Body of pancreas (tissue), 4 donors: Measurements from ENCODE around the gene RNPEPL1. TPM values are rescaled to one million over a fixed set of nuclear protein-coding genes. Genes with fewer than 3 reads are reported as not detected.

Experiments used
- ATAC-seq: fragments of 150-250 bp; one replicate; pipeline ENCODE4 v1.9.1; 2016
- DNase-seq, 4 donors: peaks; one replicate each; pipeline ENCODE4 v3.0.0-alpha.2; 2019
- H3K27ac ChIP-seq, 4 donors: fragments of 200-600 bp; sonication (generic); 1 replicate in 3 of 4; 2 replicates in 1 of 4; pipeline versions ENCODE4 v1.5.1 to v1.6.1; 2016 to 2019; ENCODE audit warnings: mild to moderate bottlenecking in 1 of 4, mixed read lengths in 1 of 4, moderate library complexity in 1 of 4
- H3K27me3 ChIP-seq, 2 donors: fragments of 200-600 bp; sonication (generic); one replicate each; pipeline ENCODE4 v1.6.0; 2016; ENCODE audit warnings: mild to moderate bottlenecking in 1 of 2
- H3K36me3 ChIP-seq, 2 donors: fragments of 200-600 bp; sonication (generic); replicated peaks in 1 of 2; 2 replicates each; pipeline ENCODE4 v1.5.1; 2016; ENCODE audit warnings: low read depth in 2 of 2; ENCODE audit not compliant: insufficient read depth in 1 of 2
- H3K4me1 ChIP-seq: fragments of 200-600 bp; sonication (generic); one replicate; pipeline ENCODE4 v1.6.0; 2016
- H3K4me3 ChIP-seq, 2 donors: fragments of 200-600 bp; sonication (generic); 1 replicate in 1 of 2; 2 replicates in 1 of 2; pipeline ENCODE4 v1.5.1; 2016 to 2019
- H3K9me3 ChIP-seq, 3 donors: fragments of 200-600 bp; sonication (generic); 1 replicate in 2 of 3; 2 replicates in 1 of 3; pipeline ENCODE4 v1.5.1; 2016
- POLR2A ChIP-seq, 3 donors: fragments of 450-650 bp; IDR thresholded peaks; one replicate each; pipeline ENCODE4 v1.6.1; 2016; ENCODE audit warnings: antibody characterized with exemption in 3 of 3, mild to moderate bottlenecking in 2 of 3
- WGBS, 2 donors: methylation state at CpG; one replicate each; pipeline ENCODE4 v1.1.5; 2017; 5-methylcytosine and 5-hydroxymethylcytosine counted together
- intact Hi-C: fragments of 100-400 bp; cut with DNase I; formaldehyde crosslinking; loops from one replicate; pipeline ENCODE4 v1.15.1; 2023
- total RNA-seq, 2 donors: library from RNA; depleted of rRNA; stranded (reverse); fragments of >200 nt; gene quantifications; one replicate each; pipeline ENCODE4 v1.1.0, GENCODE V29; 2016
- TF ChIP-seq, protein P1 (sequence below), 7 experiments: fragments of 450-650 bp in 4 of 7; fragments of 200-600 bp in 3 of 7; sonication (generic) in 3 of 7; IDR thresholded peaks; one replicate each; pipeline ENCODE4 v1.5.1; 2016 to 2019; ENCODE audit warnings: antibody characterized with exemption in 7 of 7

Gene RNPEPL1
- total RNA-seq, 2 donors from 2014 or later = 63.3 to 162 TPM

DNA sequence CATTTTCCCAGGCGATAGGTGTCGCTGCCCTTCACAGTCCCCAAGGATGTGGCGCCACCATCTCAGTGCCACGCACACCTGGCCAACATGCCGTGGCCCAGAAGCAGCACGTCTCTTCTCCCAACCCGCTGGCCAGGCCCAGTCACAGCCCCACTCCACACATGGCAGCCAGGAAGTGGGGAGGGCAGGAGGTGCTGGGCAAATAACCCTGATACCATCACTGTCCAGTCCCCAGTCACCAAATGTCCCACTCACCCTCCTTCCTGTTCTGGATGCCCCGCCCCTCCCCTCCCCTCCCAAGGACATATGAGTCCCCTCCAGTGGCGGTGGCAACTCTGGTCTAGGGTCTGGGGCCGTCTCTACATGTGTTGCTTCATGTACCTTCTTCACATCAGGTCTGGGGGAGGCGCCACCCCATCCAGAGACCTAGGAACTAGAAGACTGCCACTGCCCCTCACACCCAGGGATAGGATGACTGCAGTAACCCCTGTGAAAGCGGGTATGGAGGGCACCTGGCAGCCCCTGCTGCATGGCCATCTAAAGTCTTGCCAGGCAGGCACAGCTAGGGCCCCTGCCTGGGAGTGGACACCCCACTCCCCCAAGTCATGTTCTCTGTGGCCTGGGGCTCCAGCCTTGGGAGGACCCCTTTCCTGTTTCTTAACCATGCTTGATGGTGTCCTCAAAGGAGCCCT lies 10.9 kb downstream of the RNPEPL1 start:
- TF ChIP-seq, protein P1, sequence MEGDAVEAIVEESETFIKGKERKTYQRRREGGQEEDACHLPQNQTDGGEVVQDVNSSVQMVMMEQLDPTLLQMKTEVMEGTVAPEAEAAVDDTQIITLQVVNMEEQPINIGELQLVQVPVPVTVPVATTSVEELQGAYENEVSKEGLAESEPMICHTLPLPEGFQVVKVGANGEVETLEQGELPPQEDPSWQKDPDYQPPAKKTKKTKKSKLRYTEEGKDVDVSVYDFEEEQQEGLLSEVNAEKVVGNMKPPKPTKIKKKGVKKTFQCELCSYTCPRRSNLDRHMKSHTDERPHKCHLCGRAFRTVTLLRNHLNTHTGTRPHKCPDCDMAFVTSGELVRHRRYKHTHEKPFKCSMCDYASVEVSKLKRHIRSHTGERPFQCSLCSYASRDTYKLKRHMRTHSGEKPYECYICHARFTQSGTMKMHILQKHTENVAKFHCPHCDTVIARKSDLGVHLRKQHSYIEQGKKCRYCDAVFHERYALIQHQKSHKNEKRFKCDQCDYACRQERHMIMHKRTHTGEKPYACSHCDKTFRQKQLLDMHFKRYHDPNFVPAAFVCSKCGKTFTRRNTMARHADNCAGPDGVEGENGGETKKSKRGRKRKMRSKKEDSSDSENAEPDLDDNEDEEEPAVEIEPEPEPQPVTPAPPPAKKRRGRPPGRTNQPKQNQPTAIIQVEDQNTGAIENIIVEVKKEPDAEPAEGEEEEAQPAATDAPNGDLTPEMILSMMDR (IDR thresholded peaks at IDR 0.05) = no peak
- no peak for TF ChIP-seq POLR2A (IDR thresholded peaks at IDR 0.05)
- Histone ChIP-seq H3K4me1 (peaks cover 30% of the 10 kb centered on the region), H3K4me3 (no peak overlapping the region), H3K27ac (peak overlapping the region; percentile 45 to 83 (median 72)), H3K9me3 (no peaks in the 10 kb centered on the region), H3K36me3 (peaks cover 8 to 20% of the 10 kb centered on the region in 2 donors), H3K27me3 (no peaks in the 10 kb centered on the region)
- ATAC-seq = no peak
- WGBS, 2 donors = 90 to 92% methylated on average over 7 to 12 of the region's 12 CpGs
- no peak for DNase-seq
- intact Hi-C loops = no loop called here

DNA sequence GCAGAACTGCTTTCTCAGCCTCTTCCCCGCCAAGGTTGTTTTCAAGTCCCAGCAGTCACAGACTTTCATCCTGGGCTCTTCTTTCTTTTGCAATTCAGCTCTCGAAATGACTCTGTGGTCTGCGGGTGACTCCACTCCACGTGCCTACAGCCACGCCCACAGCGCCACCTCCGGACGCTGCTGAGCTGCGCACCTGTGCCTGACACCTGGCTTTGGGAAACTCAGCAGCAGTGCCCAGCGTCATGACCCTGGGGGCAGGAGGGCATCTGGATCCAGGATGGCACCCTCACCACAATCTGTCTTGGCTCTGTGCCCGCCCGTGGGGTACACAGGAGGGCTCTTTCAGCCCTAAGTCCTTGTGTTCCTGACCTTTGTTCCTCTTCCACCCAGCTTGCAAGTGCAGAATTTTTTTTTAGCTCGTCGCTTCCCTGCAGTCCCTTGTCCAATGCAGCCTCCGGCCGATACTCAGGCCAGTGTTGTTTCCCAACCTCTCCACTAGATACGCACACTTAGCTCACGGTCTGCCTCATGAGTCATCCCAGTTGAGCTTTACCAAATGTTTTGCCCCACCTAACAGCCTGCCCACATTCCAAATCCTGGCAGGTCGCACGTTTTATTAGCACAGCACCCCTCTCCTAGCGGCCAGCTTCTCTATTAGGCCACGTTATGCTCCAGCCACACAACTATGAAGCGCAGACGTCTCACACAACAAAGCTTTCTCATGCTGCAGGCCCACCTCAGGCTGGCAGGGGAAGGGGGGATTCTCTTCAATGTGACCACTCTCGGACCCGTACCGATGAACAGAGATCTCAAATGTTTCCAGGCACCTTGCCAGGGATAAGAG lies 11.7 kb downstream of the RNPEPL1 start:
- Histone ChIP-seq H3K27me3 (no peaks in the 10 kb centered on the region), H3K4me3 (no peak overlapping the region), H3K27ac (peak overlapping the region; percentile 45 to 83 (median 72)), H3K36me3 (peaks cover 7 to 20% of the 10 kb centered on the region in 2 donors), H3K4me1 (peaks cover 37% of the 10 kb centered on the region), H3K9me3 (no peaks in the 10 kb centered on the region)
- peak; percentile 83 to 86 (median 85) for DNase-seq
- intact Hi-C loops = no loop called here
- WGBS, 2 donors = 35 to 36% methylated on average over 25 to 27 of the region's 27 CpGs
- peak; percentile 79 for ATAC-seq
- TF ChIP-seq, protein P1 (IDR thresholded peaks at IDR 0.05) = peak; percentile 21 to 62 (median 54)
- TF ChIP-seq POLR2A (IDR thresholded peaks at IDR 0.05) = peak in 1 of 3 donors; percentile 27

DNA sequence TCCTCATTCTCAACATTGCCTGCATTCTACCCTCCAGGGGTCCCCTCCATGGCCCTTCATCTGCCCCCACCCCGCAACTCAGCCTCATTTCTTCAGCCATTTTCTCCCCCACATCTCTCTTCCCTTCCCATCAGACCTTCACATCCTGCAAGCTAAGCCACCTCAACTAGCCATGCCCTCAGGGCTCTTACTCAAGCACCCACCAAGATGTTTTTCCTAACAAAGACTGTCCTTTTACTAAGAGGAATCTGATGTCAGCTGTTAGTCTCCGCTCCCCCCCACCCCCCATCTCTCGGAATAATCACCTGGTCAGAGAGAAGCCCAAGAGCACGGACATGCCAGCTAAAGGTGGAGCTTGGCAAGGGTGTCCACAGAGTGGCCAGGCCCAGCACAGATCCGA lies 13.5 kb downstream of the RNPEPL1 start:
- TF ChIP-seq POLR2A (IDR thresholded peaks at IDR 0.05) = no peak
- TF ChIP-seq, protein P1 (IDR thresholded peaks at IDR 0.05) = no peak
- peaks cover 43% of the 10 kb centered on the region for H3K4me1 ChIP-seq
- peaks cover 1 to 8% of the 10 kb centered on the region in 2 donors for H3K36me3 ChIP-seq
- intact Hi-C loops = no loop called here
- H3K27ac ChIP-seq = no peak overlapping the region
- no peak overlapping the region for H3K4me3 ChIP-seq
- ATAC-seq (no peak), DNase-seq (no peak)
- 93% methylated on average over 5 of the region's 5 CpGs for WGBS, 2 donors
- no peaks in the 10 kb centered on the region for H3K9me3 ChIP-seq
- no peaks in the 10 kb centered on the region for H3K27me3 ChIP-seq

DNA sequence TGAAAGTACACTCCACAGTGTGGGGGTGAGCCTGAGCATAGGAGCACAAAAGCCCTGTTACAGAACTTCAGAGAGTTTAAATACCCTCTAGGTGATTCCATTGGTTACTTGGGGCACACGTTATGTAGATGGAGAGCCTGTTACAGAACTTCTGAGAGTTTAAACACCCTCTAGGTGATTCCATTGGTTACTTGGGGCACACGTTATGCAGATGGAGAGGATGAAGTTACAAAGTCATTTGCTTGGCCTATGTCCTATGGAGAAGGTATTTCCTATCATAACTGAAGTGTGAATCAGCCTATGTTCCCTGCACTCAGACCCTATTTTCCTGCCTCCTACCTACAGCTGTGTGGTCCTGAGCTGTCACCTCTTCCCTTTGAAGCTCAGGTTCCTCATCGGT lies 14.5 kb downstream of the RNPEPL1 start:
- WGBS, 2 donors = 83 to 87% methylated on average over 3 of the region's 3 CpGs
- Histone ChIP-seq H3K27ac (no peak overlapping the region), H3K27me3 (no peaks in the 10 kb centered on the region), H3K9me3 (no peaks in the 10 kb centered on the region), H3K36me3 (peaks cover 0 to 3% of the 10 kb centered on the region in 2 donors), H3K4me3 (no peak overlapping the region), H3K4me1 (peaks cover 51% of the 10 kb centered on the region)
- intact Hi-C loops = no loop called here
- no peak for DNase-seq
- TF ChIP-seq, protein P1 (IDR thresholded peaks at IDR 0.05) = no peak
- TF ChIP-seq POLR2A (IDR thresholded peaks at IDR 0.05) = no peak
- ATAC-seq = no peak
